ENCODE results near the gene RNU7-1.

RNU7-1 gene

DNA sequence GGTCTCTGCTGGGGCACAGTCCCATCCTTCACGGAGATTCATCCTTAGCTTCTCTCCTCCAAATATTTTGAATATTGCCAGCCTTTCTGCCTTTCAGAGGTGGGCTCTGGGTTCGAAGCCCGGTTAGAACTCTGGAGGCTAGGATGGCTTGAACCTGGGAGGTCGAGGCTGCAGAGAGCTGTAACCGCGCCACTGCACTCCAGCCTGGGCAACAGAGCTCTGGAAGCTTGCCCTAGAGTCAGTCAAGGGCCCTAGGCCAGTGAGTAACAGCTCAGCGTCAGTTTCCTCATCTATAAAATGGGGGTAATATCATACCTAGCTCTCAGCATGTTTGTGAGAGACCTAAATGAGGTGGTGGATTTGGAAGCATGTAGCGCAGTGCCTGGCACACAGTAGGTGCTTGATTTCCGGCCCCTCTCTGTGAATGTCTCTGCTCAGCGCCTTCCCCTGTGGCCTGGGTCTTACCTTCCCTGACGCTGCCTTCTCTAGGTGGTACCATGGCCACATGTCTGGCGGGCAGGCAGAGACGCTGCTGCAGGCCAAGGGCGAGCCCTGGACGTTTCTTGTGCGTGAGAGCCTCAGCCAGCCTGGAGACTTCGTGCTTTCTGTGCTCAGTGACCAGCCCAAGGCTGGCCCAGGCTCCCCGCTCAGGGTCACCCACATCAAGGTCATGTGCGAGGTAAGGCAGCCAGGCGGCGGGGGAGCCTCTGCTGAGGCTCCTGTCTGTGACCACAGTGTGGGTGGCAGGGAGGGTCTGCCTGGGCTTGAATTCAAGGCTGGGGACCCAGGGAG, 10.9 kb downstream of the RNU7-1 start:
- no peak for DNase-seq

DNA sequence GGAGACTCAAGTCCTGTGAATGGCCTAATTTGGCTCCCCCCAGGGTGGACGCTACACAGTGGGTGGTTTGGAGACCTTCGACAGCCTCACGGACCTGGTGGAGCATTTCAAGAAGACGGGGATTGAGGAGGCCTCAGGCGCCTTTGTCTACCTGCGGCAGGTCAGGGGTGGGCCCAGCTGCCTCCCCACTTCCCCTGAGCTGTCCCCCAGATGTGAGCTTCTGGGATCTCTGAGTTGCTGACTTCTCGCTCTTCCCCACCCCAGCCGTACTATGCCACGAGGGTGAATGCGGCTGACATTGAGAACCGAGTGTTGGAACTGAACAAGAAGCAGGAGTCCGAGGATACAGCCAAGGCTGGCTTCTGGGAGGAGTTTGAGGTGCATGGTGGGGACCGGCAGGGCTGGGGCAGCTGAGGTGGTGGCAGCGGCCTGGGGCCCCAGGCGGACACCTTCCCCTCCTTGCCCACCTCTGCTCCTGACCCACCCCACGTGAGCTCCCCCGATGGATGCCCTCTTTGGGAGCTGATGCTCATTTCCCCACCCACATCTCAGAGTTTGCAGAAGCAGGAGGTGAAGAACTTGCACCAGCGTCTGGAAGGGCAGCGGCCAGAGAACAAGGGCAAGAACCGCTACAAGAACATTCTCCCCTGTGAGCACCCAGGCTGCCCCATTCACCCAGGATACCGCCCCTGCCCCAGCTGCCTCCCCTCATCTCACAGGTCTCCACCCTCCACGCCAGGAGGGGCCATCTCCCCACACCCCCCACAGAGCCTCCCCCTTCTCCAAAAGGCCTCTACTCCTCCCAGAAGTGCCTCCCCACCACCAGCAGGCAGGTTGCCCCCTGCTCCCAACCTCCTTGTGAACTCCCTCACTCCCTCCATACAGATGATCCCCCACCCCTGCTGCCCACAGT, 11.7 kb downstream of the RNU7-1 start:
- DNase-seq, result no peak

DNA sequence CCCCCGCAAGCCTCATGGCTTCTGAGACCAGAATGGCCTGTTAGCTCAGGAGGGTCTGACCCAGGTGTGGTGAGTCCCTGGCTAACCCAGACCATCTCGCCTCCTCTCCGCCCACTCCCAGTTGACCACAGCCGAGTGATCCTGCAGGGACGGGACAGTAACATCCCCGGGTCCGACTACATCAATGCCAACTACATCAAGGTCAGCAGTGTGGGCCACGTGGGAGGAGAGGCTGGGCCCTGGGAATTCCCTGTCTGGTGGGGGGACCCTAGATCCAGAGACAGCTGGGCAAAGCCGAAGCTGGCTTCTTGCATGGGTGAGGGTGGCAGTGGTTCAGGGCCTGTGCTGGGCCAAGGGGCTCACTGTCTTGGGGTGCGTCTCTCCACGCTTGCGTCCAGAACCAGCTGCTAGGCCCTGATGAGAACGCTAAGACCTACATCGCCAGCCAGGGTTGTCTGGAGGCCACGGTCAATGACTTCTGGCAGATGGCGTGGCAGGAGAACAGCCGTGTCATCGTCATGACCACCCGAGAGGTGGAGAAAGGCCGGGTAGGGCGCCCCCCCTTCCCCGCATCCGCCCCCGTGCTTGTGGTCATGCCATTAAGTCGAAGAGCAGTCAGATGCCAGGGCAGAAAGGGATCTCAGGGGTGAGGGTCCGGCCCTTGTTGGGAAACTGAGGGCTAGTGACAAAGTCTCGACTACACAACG, 12.6 kb downstream of the RNU7-1 start:
- no peak for DNase-seq

GRCh38 chr12:6957151-6957701, 13.6 kb downstream of the RNU7-1 start:
- DNase-seq, result no peak

DNA sequence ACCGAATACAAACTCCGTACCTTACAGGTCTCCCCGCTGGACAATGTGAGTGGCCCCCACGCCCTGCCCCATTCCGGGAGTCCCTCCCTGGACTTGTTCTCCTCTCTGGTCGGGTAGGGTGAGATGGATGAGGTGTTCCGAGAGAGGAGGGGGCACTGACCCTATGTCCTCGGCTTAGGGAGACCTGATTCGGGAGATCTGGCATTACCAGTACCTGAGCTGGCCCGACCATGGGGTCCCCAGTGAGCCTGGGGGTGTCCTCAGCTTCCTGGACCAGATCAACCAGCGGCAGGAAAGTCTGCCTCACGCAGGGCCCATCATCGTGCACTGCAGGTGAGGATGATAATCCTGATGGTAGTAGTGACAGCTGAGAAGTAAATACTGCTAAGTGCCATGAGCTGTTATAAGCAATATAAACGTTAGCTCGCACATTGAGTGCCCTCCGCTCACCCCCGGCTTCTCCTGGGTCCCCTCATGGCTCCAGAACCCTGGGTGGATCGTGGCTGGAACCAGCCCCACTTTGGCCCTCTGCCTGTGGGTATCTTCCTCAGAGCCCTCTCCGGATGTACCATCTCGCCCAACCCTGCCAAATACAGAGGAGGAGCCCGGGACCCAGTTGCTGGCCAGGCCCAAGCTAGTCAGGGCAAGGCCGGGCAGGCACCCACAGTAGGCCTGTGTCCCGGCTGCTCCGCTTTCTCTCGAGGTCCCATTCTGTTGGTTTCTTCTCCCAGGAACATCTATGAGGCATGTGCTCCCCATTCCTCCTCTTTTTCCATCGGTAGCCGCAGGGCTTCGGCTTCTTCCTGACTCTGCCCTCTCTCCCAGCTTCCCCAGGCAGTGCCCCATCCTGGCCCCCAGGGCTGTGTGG, 14.4 kb downstream of the RNU7-1 start:
- no peak for DNase-seq

GRCh38 chr12:6958609-6959057, 15.0 kb downstream of the RNU7-1 start:
- no peak for DNase-seq

- DNase-seq, result no peak
Measured at GRCh38 chr12:6959058-6959804, 15.6 kb downstream of the RNU7-1 start.

DNA sequence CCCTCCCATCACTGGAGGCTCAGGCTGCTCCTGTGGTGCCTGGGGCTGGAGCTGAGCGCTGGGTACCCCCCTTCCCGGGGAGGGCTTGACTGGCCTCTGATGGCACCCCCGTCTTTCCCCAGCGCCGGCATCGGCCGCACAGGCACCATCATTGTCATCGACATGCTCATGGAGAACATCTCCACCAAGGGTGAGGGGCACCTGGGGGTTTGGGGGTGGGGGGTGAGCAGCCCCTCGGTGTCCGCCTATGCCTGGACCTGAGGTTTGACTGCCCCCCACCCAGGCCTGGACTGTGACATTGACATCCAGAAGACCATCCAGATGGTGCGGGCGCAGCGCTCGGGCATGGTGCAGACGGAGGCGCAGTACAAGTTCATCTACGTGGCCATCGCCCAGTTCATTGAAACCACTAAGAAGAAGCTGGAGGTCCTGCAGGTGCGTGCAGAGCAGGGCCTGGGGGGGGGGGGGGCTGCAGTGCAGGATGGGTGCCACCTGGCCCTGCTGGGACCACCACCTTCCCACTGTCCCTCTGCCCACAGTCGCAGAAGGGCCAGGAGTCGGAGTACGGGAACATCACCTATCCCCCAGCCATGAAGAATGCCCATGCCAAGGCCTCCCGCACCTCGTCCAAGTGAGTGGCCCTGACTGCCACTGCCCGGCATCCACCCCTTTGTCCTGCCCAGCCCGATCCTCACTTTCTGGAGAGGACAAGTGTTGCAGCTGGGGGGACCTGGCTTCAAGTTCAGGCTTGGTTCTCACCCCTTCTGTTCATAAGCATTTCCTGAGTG, 16.4 kb downstream of the RNU7-1 start:
- DNase-seq, result no peak

DNA sequence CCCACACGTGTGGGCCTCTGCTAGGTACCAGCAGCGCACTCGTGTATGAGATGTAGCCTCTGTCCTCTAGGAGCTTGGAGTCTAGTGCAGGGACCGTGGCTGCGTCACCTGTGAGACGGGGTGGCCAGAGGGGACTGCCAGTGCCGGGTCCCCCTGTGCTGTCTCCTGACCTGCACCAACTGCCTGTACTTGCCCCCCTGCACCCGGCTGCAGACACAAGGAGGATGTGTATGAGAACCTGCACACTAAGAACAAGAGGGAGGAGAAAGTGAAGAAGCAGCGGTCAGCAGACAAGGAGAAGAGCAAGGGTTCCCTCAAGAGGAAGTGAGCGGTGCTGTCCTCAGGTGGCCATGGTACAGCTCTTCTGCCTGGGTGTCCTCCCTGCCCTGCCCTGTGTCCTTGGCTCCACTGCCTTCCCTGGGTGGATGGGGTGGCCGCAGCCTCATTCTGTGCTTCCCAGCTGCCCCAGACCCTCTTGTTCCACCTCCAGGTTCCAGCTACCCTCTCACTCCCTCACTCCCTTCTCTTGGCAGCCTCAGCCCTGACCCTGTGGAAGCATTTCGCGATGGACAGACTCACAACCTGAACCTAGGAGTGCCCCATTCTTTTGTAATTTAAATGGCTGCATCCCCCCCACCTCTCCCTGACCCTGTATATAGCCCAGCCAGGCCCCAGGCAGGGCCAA, 17.1 kb downstream of the RNU7-1 start:
- DNase-seq, result peak; percentile 42

DNA sequence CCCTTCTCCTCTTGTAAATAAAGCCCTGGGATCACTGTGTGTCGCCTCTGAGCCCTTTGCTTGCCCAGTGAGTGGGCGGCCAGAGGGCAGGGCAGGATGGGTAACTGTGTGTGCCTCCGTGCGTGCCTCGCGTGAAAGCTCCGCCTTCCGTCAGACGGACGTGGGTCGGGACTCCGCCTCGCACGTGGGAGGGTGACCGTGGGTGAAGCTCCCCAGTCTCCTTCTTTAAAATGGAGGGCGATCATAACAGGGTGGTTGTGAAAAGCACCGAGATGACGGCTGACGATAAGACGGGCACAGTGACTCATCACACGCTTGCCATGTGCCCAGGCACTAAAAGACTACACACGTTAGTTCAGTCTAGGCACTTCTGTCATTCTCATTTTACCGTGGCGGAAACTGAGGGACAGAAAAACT, 17.7 kb downstream of the RNU7-1 start:
- DNase-seq, result peak; percentile 78

DNA sequence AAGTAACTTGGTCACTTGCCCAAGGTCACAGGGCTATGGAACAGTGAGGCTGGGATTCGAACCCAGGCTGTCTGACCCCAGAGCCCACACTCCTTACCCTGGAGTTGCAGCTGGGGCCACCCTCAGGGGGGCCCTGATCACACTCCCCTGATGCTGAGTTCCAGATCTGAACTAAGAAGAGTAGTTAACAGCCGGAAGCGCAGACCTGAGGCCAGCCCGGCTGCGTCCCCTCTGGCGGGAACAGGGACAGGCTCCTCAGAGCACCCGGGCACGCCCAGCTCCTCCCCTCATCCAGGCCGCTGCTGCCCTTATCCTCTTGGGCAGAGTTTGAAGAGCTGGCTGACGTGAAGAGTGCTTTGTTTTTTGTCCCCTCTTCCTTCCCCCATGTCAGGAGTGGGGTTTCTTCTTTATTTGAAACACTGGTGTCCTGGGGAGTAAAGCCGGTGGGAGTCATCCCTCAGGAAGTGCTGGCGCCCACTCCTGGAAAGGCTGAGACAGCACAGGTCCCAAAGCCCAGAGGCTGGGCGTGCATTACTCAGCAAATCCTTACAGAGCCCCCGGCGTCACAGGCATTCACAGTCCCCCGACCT, 18.2 kb downstream of the RNU7-1 start:
- DNase-seq, result peak; percentile 99

DNA sequence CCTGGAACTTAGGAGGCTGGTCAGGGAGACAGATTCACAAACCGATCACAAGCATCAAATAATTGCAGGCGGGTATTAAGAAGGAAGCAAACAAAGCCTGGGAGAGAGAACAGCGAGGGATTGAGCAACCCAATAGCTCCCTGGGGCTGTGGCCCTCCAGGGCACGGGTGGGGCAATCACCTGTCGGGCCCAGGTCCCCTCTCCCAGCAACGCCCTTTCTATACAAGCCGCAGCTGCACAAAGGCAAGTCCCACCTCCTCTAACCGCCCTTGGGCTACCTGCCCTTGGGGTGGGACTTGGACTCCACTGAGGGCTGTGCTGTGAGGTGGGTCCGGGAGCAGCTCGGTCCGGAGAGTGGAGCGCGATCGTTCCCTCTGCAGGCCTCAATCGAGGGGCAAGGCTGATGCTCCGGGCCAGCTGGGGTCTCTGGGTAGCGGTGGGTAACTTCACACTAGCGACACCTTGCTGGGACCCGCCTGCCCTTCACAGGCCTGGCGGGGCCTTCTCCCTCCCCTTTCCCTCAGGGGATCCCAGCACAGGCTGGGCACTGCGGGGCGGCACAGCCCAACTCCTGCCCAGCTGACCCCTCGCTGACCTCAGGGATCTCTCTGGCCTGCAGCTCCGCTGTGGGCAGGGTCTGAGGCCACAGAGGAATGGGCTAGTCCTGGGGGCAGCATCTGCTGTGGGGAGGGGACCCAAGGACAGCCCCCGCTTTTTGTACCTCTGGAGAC, 18.8 kb downstream of the RNU7-1 start:
- peak; percentile 99 for DNase-seq

DNA sequence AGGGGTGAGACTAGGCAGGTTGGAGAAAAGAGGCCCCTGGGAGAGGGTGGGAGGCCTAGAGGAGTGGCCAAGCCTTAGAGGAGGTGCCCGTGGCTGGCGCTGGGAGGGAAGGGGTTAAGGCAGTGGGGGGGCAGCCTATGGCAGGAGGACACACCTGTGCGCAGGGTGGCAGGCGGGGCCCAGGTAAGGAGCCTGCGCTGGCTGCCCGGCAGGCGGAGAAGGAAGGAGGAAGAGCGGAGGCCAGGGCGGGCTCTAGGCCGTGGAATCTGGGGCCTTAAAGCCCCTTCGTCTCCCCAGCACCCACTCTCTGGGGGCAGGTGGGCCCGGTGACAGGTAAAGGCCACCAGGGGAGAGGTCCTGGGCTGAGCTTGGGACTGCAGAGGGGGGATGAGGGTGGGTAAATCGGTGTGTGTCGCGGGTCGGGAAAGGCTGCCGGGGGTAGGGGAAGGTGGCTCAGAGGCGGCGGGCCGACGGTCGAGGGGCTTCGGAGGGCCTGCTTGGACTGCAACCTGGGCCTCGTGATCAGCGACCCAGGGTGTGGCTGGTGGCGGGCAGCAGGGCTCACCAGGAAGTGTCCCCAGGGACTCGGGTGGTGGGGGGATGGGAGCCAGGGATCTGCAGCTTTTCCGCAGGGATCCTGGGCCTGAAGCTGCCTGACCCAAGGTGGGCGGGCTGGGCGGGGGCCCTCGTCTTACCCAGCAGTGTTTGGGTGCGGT, 19.6 kb downstream of the RNU7-1 start:
- DNase-seq, result peak; percentile 98

GRCh38 chr12:6963791-6964413, 20.3 kb downstream of the RNU7-1 start:
- peak; percentile 84 for DNase-seq

DNA sequence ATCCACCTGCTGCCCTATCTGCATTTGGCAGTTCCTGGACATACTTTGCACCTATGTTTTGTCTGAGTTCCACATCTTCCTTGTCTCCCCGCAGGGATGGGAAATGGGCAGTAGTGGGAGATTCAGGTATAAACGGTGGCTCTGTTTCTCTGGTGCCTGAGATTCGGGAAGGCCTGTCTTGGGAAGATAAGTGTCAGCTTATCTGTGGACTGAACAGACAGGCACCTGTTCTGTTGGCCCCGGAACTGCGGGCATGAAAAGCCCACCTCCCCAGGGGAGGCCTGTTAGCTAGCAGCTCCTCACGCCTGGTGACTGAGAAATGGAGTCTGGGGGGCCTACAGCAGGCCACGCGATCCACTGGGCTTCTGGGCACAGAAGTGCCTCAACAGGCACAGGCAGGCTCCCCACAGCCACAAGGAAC, 21.0 kb downstream of the RNU7-1 start:
- no peak for DNase-seq

GRCh38 chr12:6965026-6965661, 21.5 kb downstream of the RNU7-1 start:
- peak; percentile 94 for DNase-seq

DNA sequence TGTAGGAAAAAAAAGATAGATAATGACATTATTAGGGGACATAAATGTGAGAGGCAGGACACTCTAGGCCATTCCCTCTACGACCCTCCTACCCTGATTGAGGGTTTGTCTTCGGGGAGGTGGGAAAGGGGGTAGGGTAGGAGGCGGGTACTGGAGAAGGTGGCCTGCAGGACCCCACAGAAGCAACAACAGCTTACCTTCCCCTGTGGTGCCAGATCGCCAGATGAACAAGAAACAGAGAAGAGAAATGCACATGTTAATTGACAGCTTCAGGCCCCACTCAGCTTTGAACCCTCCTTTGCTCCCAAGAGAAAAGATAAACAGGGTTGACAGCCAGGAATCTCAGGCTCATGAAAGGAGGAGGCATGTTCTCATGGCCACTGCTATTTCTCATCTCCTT, 22.1 kb downstream of the RNU7-1 start:
- peak; percentile 23 for DNase-seq

All from NCI-H69 (cell line).